GM04503 (cell line): Measurements from ENCODE around the gene THUMPD2.
"Not testable (repeated sequence)": the region's sequence is repeated elsewhere in the genome, so short reads cannot be mapped to it uniquely, and the experiment has no call there.

ENCODE experiments used
- DNase-seq: peaks from one replicate; pipeline ENCODE4 v3.0.0-alpha.2; 2012; ENCODE audit warnings: low read depth

THUMPD2 gene

GRCh38 chr2:39778775-39779340 is at the start of gene THUMPD2:
TSS of gene THUMPD2 (minus strand) at chr2:39779258. CDS start at chr2:39779239, 19 bp downstream.
- DNase-seq, result no peak

- DNase-seq, result no peak
Observed at GRCh38 chr2:39821871-39822270, 42.8 kb upstream of the THUMPD2 start.

- DNase-seq, result no peak
Observed at GRCh38 chr2:39816845-39817244, 37.8 kb upstream of the THUMPD2 start.

- no peak for DNase-seq
Observed at GRCh38 chr2:39816428-39816827, 37.4 kb upstream of the THUMPD2 start.

GRCh38 chr2:39805936-39806608 is 27.0 kb upstream of the THUMPD2 start:
- peak; percentile 60 for DNase-seq

GRCh38 chr2:39803839-39804238 is 24.8 kb upstream of the THUMPD2 start:
- DNase-seq, result no peak

GRCh38 chr2:39800752-39801151 is 21.7 kb upstream of the THUMPD2 start:
- DNase-seq, result no peak

- DNase-seq, result no peak
Observed at GRCh38 chr2:39796134-39796533, 17.1 kb upstream of the THUMPD2 start.

GRCh38 chr2:39790216-39790818 is 11.3 kb upstream of the THUMPD2 start:
- DNase-seq, result not testable (repeated sequence)

- DNase-seq, result no peak
Observed at GRCh38 chr2:39787950-39788349, 8.9 kb upstream of the THUMPD2 start.

- no peak for DNase-seq
Observed at GRCh38 chr2:39786761-39787522, 7.9 kb upstream of the THUMPD2 start.

- no peak for DNase-seq
Observed at GRCh38 chr2:39782591-39782990, 3.5 kb upstream of the THUMPD2 start.

- DNase-seq, result no peak
Observed at GRCh38 chr2:39781697-39782096, 2.6 kb upstream of the THUMPD2 start.

- no peak for DNase-seq
Observed at GRCh38 chr2:39780825-39781600, 2.0 kb upstream of the THUMPD2 start.

GRCh38 chr2:39779927-39780326 is 869 bp upstream of the THUMPD2 start:
- no peak for DNase-seq

- no peak for DNase-seq
Observed at GRCh38 chr2:39779341-39779851, 338 bp upstream of the THUMPD2 start.

- no peak for DNase-seq
Observed at GRCh38 chr2:39778233-39778632, 825 bp downstream of the THUMPD2 start.

- no peak for DNase-seq
Observed at GRCh38 chr2:39772812-39773152, 6.3 kb downstream of the THUMPD2 start.

- DNase-seq, result no peak
Observed at GRCh38 chr2:39772086-39772811, 6.8 kb downstream of the THUMPD2 start.

- no peak for DNase-seq
Observed at GRCh38 chr2:39762448-39762847, 16.6 kb downstream of the THUMPD2 start.

- DNase-seq, result no peak
Observed at GRCh38 chr2:39757156-39757555, 21.9 kb downstream of the THUMPD2 start.
